Breast epithelium (tissue), 4 donors: ENCODE measurements around the gene ERC1. TPM values are rescaled to one million over a fixed set of nuclear protein-coding genes. Genes with fewer than 3 reads are reported as not detected.

Experiments used
- DNase-seq, 2 donors: peaks; one replicate each; pipeline ENCODE4 v3.0.0-alpha.2; 2019; ENCODE audit warnings: low spot score in 2 of 2
- H3K27ac ChIP-seq, 2 donors: fragments of 200-600 bp; sonication (generic) in 1 of 2; one replicate each; pipeline ENCODE4 v1.5.1; 2016 to 2019; ENCODE audit warnings: mild to moderate bottlenecking in 1 of 2
- H3K27me3 ChIP-seq, 2 donors: fragments of 200-600 bp; sonication (generic) in 1 of 2; one replicate each; pipeline versions ENCODE4 v1.5.1 to v1.6.0; 2017 to 2019; ENCODE audit warnings: control low read depth in 1 of 2, mild to moderate bottlenecking in 1 of 2
- H3K36me3 ChIP-seq: fragments of 200-600 bp; one replicate; pipeline ENCODE4 v1.5.1; 2019
- H3K4me1 ChIP-seq, 2 donors: fragments of 200-600 bp; sonication (generic); one replicate each; pipeline ENCODE4 v1.5.1; 2016 to 2019; ENCODE audit warnings: control low read depth in 1 of 2
- H3K4me3 ChIP-seq, 3 donors: fragments of 200-600 bp; sonication (generic); 1 replicate in 2 of 3; 2 replicates in 1 of 3; pipeline ENCODE4 v1.5.1; 2016 to 2019; ENCODE audit warnings: mild to moderate bottlenecking in 3 of 3, moderate library complexity in 2 of 3
- H3K9me3 ChIP-seq, 2 donors: fragments of 200-600 bp; sonication (generic) in 1 of 2; one replicate each; pipeline ENCODE4 v1.5.1; 2016 to 2019; ENCODE audit warnings: control low read depth in 1 of 2
- CTCF ChIP-seq, 3 donors: fragments of 450-650 bp; IDR thresholded peaks; one replicate each; pipeline ENCODE4 v1.5.1; 2016 to 2017; ENCODE audit warnings: antibody characterized with exemption in 3 of 3, mild to moderate bottlenecking in 3 of 3, moderate library complexity in 3 of 3
- POLR2A ChIP-seq: fragments of 450-650 bp; IDR thresholded peaks from one replicate; pipeline ENCODE4 v1.6.1; 2016; ENCODE audit warnings: antibody characterized with exemption, mild to moderate bottlenecking, moderate library complexity
- POLR2AphosphoS5 ChIP-seq, 3 donors: sonication (generic); formaldehyde crosslinking; IDR thresholded peaks; one replicate each; pipeline ENCODE4 v1.6.1; 2017; ENCODE audit warnings: antibody characterized with exemption in 3 of 3
- intact Hi-C: fragments of 100-400 bp; cut with DNase I; formaldehyde crosslinking; loops from one replicate; pipeline ENCODE4 v1.15.1; 2023; ENCODE audit warnings: low total_unique reads
- total RNA-seq, 3 donors: library from RNA; depleted of rRNA; stranded (reverse); fragments of >200 nt; gene quantifications; one replicate each; pipeline ENCODE4 v1.1.0, GENCODE V29; 2016

The ERC1 gene
- total RNA-seq, 3 donors from 2014 or later = 47.4 to 63.4 (median 52.8) TPM

GRCh38 chr12:1533602-1534304, 542.7 kb downstream of the ERC1 start:
- peak in 1 of 2 donors; percentile 39 for DNase-seq
- Histone ChIP-seq H3K9me3 (no peaks in the 10 kb centered on the region), H3K36me3 (no peaks in the 10 kb centered on the region), H3K27ac (no peak overlapping the region), H3K4me1 (peaks cover 0 to 8% of the 10 kb centered on the region in 2 donors), H3K27me3 (peaks cover 9 to 41% of the 10 kb centered on the region in 2 donors), H3K4me3 (peak overlapping the region in 1 of 3 donors; percentile 27)
- TF ChIP-seq CTCF (IDR thresholded peaks at IDR 0.05) = no peak
- no peak for TF ChIP-seq POLR2AphosphoS5 (IDR thresholded peaks at IDR 0.05)
- no peak for TF ChIP-seq POLR2A
- intact Hi-C loops = no loop called here

GRCh38 chr12:1534748-1535147, 543.7 kb downstream of the ERC1 start:
- intact Hi-C loops = no loop called here

GRCh38 chr12:1536817-1537216, 545.8 kb downstream of the ERC1 start:
- intact Hi-C loops = no loop called here
- DNase-seq = no peak
- peaks cover 1 to 23% of the 10 kb centered on the region in 2 donors for H3K27me3 ChIP-seq
- no peak for TF ChIP-seq CTCF (IDR thresholded peaks at IDR 0.05)
- TF ChIP-seq POLR2AphosphoS5 (IDR thresholded peaks at IDR 0.05) = no peak
- no peak for TF ChIP-seq POLR2A
- H3K27ac ChIP-seq = no peak overlapping the region
- H3K9me3 ChIP-seq = no peaks in the 10 kb centered on the region
- H3K4me1 ChIP-seq = no peaks in the 10 kb centered on the region
- no peak overlapping the region for H3K4me3 ChIP-seq
- H3K36me3 ChIP-seq = no peaks in the 10 kb centered on the region

More at GRCh38 chr12:1534748-1535147, 543.7 kb downstream of the ERC1 start:
- peak in 1 of 2 donors; percentile 17 for DNase-seq
- H3K4me1 ChIP-seq = peaks cover 0 to 6% of the 10 kb centered on the region in 2 donors
- no peak overlapping the region for H3K4me3 ChIP-seq
- H3K36me3 ChIP-seq = no peaks in the 10 kb centered on the region
- H3K27me3 ChIP-seq = peaks cover 7 to 35% of the 10 kb centered on the region in 2 donors
- no peak for TF ChIP-seq POLR2AphosphoS5 (IDR thresholded peaks at IDR 0.05)
- TF ChIP-seq POLR2A = no peak
- TF ChIP-seq CTCF (IDR thresholded peaks at IDR 0.05) = no peak
- H3K27ac ChIP-seq = no peak overlapping the region
- no peaks in the 10 kb centered on the region for H3K9me3 ChIP-seq

GRCh38 chr12:1539135-1539534, 548.1 kb downstream of the ERC1 start:
- no peak for TF ChIP-seq POLR2AphosphoS5 (IDR thresholded peaks at IDR 0.05)
- no peak for TF ChIP-seq CTCF (IDR thresholded peaks at IDR 0.05)
- no peak for TF ChIP-seq POLR2A
- no peak overlapping the region for H3K4me3 ChIP-seq
- no peaks in the 10 kb centered on the region for H3K36me3 ChIP-seq
- intact Hi-C loops = no loop called here
- no peaks in the 10 kb centered on the region for H3K4me1 ChIP-seq
- H3K27ac ChIP-seq = no peak overlapping the region
- peaks cover 0 to 13% of the 10 kb centered on the region in 2 donors for H3K27me3 ChIP-seq
- H3K9me3 ChIP-seq = no peaks in the 10 kb centered on the region
- peak in 1 of 2 donors; percentile 45 for DNase-seq

- no peak for DNase-seq
- H3K27me3 ChIP-seq = peaks cover 0 to 8% of the 10 kb centered on the region in 2 donors
- no peaks in the 10 kb centered on the region for H3K36me3 ChIP-seq
- H3K4me3 ChIP-seq = no peak overlapping the region
- intact Hi-C loops = loop anchor here (10.0 kb wide), 1 partner anchor 1894 kb away; no protein-coding TSS in a partner anchor
- TF ChIP-seq POLR2A (no peak), POLR2AphosphoS5 (IDR thresholded peaks at IDR 0.05) (no peak), CTCF (IDR thresholded peaks at IDR 0.05) (no peak)
- no peaks in the 10 kb centered on the region for H3K9me3 ChIP-seq
- H3K27ac ChIP-seq = no peak overlapping the region
- H3K4me1 ChIP-seq = no peaks in the 10 kb centered on the region
Measured at GRCh38 chr12:1540690-1541089, 549.7 kb downstream of the ERC1 start.
